Transverse colon (tissue), 4 donors: Measurements from ENCODE around the gene SMYD3. TPM values are rescaled to one million over a fixed set of nuclear protein-coding genes. Genes with fewer than 3 reads are reported as not detected.

Source experiments
- DNase-seq: peaks from one replicate; pipeline ENCODE4 v3.0.0-alpha.2; 2019
- H3K27ac ChIP-seq, 4 donors: fragments of 200-600 bp; sonication (generic); 2 replicates each; pipeline ENCODE4 v1.5.1; 2016 to 2018; ENCODE audit warnings: inconsistent platforms in 4 of 4
- H3K27me3 ChIP-seq: fragments of 200-600 bp; sonication (generic); 2 replicates; pipeline ENCODE4 v1.5.1; 2017; ENCODE audit warnings: inconsistent platforms
- H3K36me3 ChIP-seq, 4 donors: fragments of 200-600 bp; sonication (generic); 2 replicates each; pipeline ENCODE4 v1.5.1; 2017 to 2019; ENCODE audit warnings: inconsistent platforms in 4 of 4
- H3K4me1 ChIP-seq, 4 donors: fragments of 200-600 bp; sonication (generic); 2 replicates each; pipeline ENCODE4 v1.5.1; 2017 to 2020; ENCODE audit warnings: inconsistent platforms in 4 of 4
- H3K4me3 ChIP-seq, 4 donors: fragments of 200-600 bp; sonication (generic); 1 replicate in 1 of 4; 2 replicates in 3 of 4; pipeline versions ENCODE4 v1.5.1 to v1.6.1; 2017 to 2019; ENCODE audit warnings: inconsistent platforms in 4 of 4
- H3K9me3 ChIP-seq, 2 donors: fragments of 200-600 bp; sonication (generic); 2 replicates each; pipeline ENCODE4 v1.5.1; 2017 to 2019; ENCODE audit warnings: inconsistent platforms in 2 of 2
- EP300 ChIP-seq: sonication (generic); formaldehyde crosslinking; IDR thresholded peaks from one replicate; pipeline ENCODE4 v1.6.1; 2017; ENCODE audit warnings: antibody characterized with exemption, low read depth
- POLR2A ChIP-seq: fragments of 450-650 bp; IDR thresholded peaks from one replicate; pipeline ENCODE4 v1.6.1; 2016; ENCODE audit warnings: antibody characterized with exemption, mild to moderate bottlenecking, moderate library complexity
- POLR2AphosphoS5 ChIP-seq, 3 donors: sonication (generic); formaldehyde crosslinking; IDR thresholded peaks; one replicate each; pipeline ENCODE4 v1.6.1; 2016; ENCODE audit warnings: antibody characterized with exemption in 3 of 3
- WGBS, 2 donors: methylation state at CpG; one replicate each; pipeline ENCODE4 v1.1.5; 2018; ENCODE audit warnings: low coverage in 1 of 2; 5-methylcytosine and 5-hydroxymethylcytosine counted together
- in situ Hi-C, 4 donors: fragments of 200-750 bp; cut with MboI; loops; one replicate each; pipeline versions ENCODE4 v1.15.0 to v1.15.1; 2017; ENCODE audit warnings: low sequenced_read_pairs in 3 of 4, low pct_ligation_motif_present in 1 of 4, low pct_unique_long_range_greater_than_20kb in 1 of 4
- intact Hi-C: fragments of 100-400 bp; cut with DNase I; formaldehyde crosslinking; loops from one replicate; pipeline ENCODE4 v1.15.1; 2023; ENCODE audit warnings: low total_unique reads
- total RNA-seq, 4 donors: library from RNA; depleted of rRNA; stranded (reverse); fragments of >200 nt; gene quantifications; one replicate each; pipeline ENCODE4 v1.1.0, GENCODE V29; 2016
- TF ChIP-seq, protein P1 (sequence below), 5 experiments: fragments of 200-600 bp in 3 of 5; fragments of 450-650 bp in 2 of 5; sonication (generic) in 3 of 5; IDR thresholded peaks; 1 replicate in 2 of 5; 2 replicates in 3 of 5; pipeline ENCODE4 v1.5.1; 2016 to 2017; ENCODE audit warnings: antibody characterized with exemption in 5 of 5, inconsistent platforms in 3 of 5, mild to moderate bottlenecking in 2 of 5, moderate library complexity in 1 of 5

The SMYD3 gene
- total RNA-seq, 4 donors from 2014 or later, result 10.5 to 31.3 (median 25.8) TPM

DNA sequence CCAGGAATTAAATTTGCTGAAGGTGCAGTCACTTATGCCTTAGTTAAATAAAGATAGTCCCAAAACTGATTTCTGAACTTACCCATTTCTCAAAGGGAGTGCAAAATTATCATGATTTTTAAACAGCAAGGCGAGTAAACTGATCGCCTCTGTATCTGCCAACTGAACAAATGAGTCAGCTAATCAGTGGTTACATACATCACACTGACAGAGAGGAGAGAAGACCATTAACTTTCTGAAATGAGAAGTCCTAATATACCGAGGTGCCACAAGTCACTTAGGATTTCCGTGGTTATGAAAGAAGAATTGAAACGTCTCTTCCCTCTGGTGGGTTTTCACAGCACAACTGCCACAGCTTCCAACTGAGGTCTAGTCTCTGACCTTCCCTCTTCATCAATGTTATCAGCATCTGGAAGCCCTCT is 400.7 kb downstream of the SMYD3 start:
- H3K4me1 ChIP-seq, result peaks cover 0 to 11% (median 2%) of the 10 kb centered on the region in 4 donors
- in situ Hi-C loops (no loop called here), intact Hi-C loops (no loop called here)
- no peak overlapping the region for H3K27ac ChIP-seq
- no peak overlapping the region for H3K4me3 ChIP-seq
- no peak for DNase-seq
- WGBS, 2 donors, result 69 to 79% methylated on average over 2 to 5 of the region's 5 CpGs
- no peaks in the 10 kb centered on the region for H3K9me3 ChIP-seq
- no peaks in the 10 kb centered on the region for H3K36me3 ChIP-seq
- TF ChIP-seq POLR2A (no peak), POLR2AphosphoS5 (IDR thresholded peaks at IDR 0.05) (no peak), EP300 (no peak)
- TF ChIP-seq, protein P1, sequence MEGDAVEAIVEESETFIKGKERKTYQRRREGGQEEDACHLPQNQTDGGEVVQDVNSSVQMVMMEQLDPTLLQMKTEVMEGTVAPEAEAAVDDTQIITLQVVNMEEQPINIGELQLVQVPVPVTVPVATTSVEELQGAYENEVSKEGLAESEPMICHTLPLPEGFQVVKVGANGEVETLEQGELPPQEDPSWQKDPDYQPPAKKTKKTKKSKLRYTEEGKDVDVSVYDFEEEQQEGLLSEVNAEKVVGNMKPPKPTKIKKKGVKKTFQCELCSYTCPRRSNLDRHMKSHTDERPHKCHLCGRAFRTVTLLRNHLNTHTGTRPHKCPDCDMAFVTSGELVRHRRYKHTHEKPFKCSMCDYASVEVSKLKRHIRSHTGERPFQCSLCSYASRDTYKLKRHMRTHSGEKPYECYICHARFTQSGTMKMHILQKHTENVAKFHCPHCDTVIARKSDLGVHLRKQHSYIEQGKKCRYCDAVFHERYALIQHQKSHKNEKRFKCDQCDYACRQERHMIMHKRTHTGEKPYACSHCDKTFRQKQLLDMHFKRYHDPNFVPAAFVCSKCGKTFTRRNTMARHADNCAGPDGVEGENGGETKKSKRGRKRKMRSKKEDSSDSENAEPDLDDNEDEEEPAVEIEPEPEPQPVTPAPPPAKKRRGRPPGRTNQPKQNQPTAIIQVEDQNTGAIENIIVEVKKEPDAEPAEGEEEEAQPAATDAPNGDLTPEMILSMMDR (IDR thresholded peaks at IDR 0.05), result no peak
- no peaks in the 10 kb centered on the region for H3K27me3 ChIP-seq

DNA sequence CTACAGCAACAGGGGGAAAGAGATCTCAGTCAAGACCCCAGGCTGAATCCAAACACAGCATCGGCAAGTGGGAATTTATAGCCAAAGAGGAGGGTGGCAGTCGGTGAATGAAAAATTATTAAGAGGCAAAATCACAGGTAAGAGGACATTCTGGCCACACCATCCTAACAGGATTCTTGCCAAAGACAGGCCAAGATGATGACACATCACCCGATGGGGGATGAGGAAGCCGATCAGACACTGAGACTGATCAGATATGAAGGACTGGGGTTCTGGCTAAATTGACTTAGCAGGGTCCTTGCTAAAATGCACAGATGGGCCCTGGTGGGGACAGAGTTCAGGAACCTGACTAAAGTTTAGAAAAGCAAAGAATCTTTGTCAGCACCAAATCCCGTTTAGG is 402.2 kb downstream of the SMYD3 start:
- WGBS, 2 donors, result 87 to 91% methylated on average over 3 to 5 of the region's 5 CpGs
- intact Hi-C loops, result no loop called here

DNA sequence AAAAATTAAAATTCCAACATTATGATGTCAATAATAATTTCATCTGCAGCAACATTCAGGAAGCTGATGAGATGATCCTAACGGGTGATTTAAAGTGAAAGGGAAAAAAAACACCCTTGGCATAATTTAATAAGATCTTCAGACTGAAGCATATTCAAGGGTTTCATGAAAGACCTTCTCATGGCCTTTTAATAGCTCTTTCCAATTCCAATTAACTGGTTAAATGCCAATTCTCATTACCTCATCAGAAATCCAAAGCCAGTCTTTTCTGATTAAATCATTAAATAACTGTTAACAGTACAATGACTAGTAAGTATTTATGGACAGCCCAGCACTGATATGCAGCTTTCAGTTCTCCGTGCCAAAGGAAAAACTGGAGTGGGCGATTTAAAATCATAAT is 407.5 kb downstream of the SMYD3 start:
- no peak for DNase-seq
- no peaks in the 10 kb centered on the region for H3K4me1 ChIP-seq
- H3K4me3 ChIP-seq, result no peak overlapping the region
- H3K27me3 ChIP-seq, result no peaks in the 10 kb centered on the region
- H3K9me3 ChIP-seq, result no peaks in the 10 kb centered on the region
- intact Hi-C loops, result no loop called here
- WGBS, 2 donors, result 84 to 85% methylated on average over 3 of the region's 3 CpGs
- in situ Hi-C loops, result no loop called here
- H3K36me3 ChIP-seq, result no peaks in the 10 kb centered on the region
- no peak overlapping the region for H3K27ac ChIP-seq
- TF ChIP-seq, protein P1 (IDR thresholded peaks at IDR 0.05), result no peak
- TF ChIP-seq POLR2AphosphoS5 (IDR thresholded peaks at IDR 0.05), result no peak
- TF ChIP-seq POLR2A, result no peak
- TF ChIP-seq EP300, result no peak

More for the DNA sequence above, 402.2 kb downstream of the SMYD3 start:
- in situ Hi-C loops, result no loop called here
- no peaks in the 10 kb centered on the region for H3K27me3 ChIP-seq
- H3K9me3 ChIP-seq, result no peaks in the 10 kb centered on the region
- TF ChIP-seq, protein P1 (IDR thresholded peaks at IDR 0.05), result no peak
- TF ChIP-seq EP300 (no peak), POLR2AphosphoS5 (IDR thresholded peaks at IDR 0.05) (no peak), POLR2A (no peak)
- H3K4me1 ChIP-seq, result peaks cover 0 to 11% (median 0%) of the 10 kb centered on the region in 4 donors
- no peak overlapping the region for H3K4me3 ChIP-seq
- no peak for DNase-seq
- no peaks in the 10 kb centered on the region for H3K36me3 ChIP-seq
- H3K27ac ChIP-seq, result no peak overlapping the region

DNA sequence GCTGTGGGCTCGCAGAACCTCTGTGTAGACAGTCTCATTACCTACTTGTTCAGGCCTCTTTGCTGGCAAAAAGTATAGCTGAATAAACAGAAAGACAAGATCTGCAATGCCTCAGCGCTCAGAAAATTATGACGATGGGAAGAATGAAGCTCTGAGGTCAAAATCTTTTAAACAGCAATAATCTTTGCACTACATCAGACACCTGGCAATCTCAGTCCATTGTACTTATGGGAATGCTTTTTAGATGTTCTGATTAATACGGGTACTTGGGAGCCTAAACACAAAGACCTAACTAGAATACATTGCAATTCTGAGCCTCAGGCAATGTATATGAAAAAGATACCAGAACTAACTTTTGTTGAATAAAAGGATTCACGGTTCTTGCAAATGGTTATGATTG is 410.7 kb downstream of the SMYD3 start:
- in situ Hi-C loops, result no loop called here
- no peak for DNase-seq
- Histone ChIP-seq H3K36me3 (no peaks in the 10 kb centered on the region), H3K9me3 (no peaks in the 10 kb centered on the region), H3K27me3 (no peaks in the 10 kb centered on the region), H3K4me1 (no peaks in the 10 kb centered on the region), H3K4me3 (no peak overlapping the region), H3K27ac (no peak overlapping the region)
- intact Hi-C loops, result no loop called here
- TF ChIP-seq POLR2A (no peak), POLR2AphosphoS5 (IDR thresholded peaks at IDR 0.05) (no peak), EP300 (no peak)
- TF ChIP-seq, protein P1 (IDR thresholded peaks at IDR 0.05), result no peak
- 74 to 85% methylated on average over 5 of the region's 5 CpGs for WGBS, 2 donors
